ENCODE results near the gene GAMT.

DNA sequence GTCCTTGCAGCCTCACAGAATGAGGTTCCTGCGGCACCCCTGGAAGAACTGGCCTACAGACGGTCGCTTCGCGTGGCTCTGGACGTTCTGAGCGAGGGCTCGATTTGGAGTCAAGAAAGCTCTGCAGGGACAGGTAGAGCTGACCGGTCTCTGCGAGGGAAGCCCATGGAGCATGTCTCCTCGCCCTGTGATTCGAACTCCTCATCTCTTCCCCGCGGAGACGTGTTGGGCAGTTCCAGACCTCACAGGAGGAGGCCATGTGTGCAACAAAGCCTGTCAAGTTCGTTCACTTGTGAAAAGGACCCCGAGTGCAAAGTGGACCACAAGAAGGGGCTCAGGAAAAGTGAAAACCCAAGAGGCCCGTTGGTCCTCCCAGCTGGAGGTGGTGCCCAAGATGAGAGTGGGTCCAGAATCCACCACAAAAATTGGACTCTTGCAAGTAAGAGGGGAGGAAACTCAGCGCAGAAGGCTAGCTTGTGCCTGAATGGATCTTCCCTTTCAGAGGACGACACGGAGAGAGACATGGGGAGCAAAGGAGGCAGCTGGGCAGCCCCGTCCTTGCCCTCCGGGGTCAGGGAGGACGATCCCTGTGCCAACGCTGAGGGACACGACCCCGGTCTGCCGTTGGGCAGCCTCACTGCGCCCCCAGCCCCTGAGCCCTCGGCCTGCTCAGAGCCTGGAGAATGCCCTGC, 41.1 kb downstream of the GAMT start:
- TF ChIP-seq BHLHE40 (IDR thresholded peaks at IDR 0.05; ENCODE audit: borderline replicate concordance) = no peak
- TF ChIP-seq, protein P1, sequence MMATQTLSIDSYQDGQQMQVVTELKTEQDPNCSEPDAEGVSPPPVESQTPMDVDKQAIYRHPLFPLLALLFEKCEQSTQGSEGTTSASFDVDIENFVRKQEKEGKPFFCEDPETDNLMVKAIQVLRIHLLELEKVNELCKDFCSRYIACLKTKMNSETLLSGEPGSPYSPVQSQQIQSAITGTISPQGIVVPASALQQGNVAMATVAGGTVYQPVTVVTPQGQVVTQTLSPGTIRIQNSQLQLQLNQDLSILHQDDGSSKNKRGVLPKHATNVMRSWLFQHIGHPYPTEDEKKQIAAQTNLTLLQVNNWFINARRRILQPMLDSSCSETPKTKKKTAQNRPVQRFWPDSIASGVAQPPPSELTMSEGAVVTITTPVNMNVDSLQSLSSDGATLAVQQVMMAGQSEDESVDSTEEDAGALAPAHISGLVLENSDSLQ (IDR thresholded peaks at IDR 0.05) = no peak
- no peak for TF ChIP-seq FOXM1 (IDR thresholded peaks at IDR 0.05; ENCODE audit: borderline replicate concordance)
- no peak for TF ChIP-seq SP1 (IDR thresholded peaks at IDR 0.05)
- TF ChIP-seq NFRKB (IDR thresholded peaks at IDR 0.05) = no peak
- no peak for TF ChIP-seq SUZ12 (IDR thresholded peaks at IDR 0.05)
- no peak for TF ChIP-seq ELF4 (IDR thresholded peaks at IDR 0.05)
- TF ChIP-seq TARDBP (IDR thresholded peaks at IDR 0.05) = no peak
- no peak for TF ChIP-seq L3MBTL2 (conservative IDR thresholded peaks at IDR 0.05)
- no peak for TF ChIP-seq FOXK2 (IDR thresholded peaks at IDR 0.05)
- no peak for TF ChIP-seq HDGF (IDR thresholded peaks at IDR 0.05; ENCODE audit: borderline replicate concordance)
- TF ChIP-seq LEF1 (IDR thresholded peaks at IDR 0.05; ENCODE audit: borderline replicate concordance) = no peak
- no peak for TF ChIP-seq CTBP1 (IDR thresholded peaks at IDR 0.05; ENCODE audit: borderline replicate concordance)
- no peak for TF ChIP-seq FOXA1 (IDR thresholded peaks at IDR 0.05)
